Omental fat pad (tissue), 4 donors: ENCODE data around the gene GP2. TPM values are rescaled to one million over a fixed set of nuclear protein-coding genes. Genes with fewer than 3 reads are reported as not detected.

Source experiments
- ATAC-seq: fragments of 150-250 bp; one replicate; pipeline ENCODE4 v1.9.1; 2016; ENCODE audit warnings: mild to moderate bottlenecking, moderate library complexity; ENCODE audit not compliant: low FRiP score
- DNase-seq: peaks from one replicate; pipeline ENCODE4 v3.0.0-alpha.2; 2019; ENCODE audit warnings: low spot score
- total RNA-seq, 4 donors: library from RNA; depleted of rRNA; stranded (reverse); fragments of >200 nt; gene quantifications; one replicate each; pipeline ENCODE4 v1.1.0, GENCODE V29; 2016
- TF ChIP-seq, protein P1 (sequence below), 3 donors: fragments of 450-650 bp; IDR thresholded peaks; one replicate each; pipeline ENCODE4 v1.5.1; 2016 to 2017; ENCODE audit warnings: antibody characterized with exemption in 3 of 3, mild to moderate bottlenecking in 3 of 3, moderate library complexity in 2 of 3

The GP2 gene
- total RNA-seq, 4 donors from 2014 or later: 0.31 to 1.4 (median 0.32) TPM; not detected in 1

- ATAC-seq: no peak
- DNase-seq: no peak
- TF ChIP-seq, protein P1, sequence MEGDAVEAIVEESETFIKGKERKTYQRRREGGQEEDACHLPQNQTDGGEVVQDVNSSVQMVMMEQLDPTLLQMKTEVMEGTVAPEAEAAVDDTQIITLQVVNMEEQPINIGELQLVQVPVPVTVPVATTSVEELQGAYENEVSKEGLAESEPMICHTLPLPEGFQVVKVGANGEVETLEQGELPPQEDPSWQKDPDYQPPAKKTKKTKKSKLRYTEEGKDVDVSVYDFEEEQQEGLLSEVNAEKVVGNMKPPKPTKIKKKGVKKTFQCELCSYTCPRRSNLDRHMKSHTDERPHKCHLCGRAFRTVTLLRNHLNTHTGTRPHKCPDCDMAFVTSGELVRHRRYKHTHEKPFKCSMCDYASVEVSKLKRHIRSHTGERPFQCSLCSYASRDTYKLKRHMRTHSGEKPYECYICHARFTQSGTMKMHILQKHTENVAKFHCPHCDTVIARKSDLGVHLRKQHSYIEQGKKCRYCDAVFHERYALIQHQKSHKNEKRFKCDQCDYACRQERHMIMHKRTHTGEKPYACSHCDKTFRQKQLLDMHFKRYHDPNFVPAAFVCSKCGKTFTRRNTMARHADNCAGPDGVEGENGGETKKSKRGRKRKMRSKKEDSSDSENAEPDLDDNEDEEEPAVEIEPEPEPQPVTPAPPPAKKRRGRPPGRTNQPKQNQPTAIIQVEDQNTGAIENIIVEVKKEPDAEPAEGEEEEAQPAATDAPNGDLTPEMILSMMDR (IDR thresholded peaks at IDR 0.05): no peak
Measured at GRCh38 chr16:20344611-20345010, 17.3 kb upstream of the GP2 start.

GRCh38 chr16:20339744-20340143 is 12.4 kb upstream of the GP2 start:
- DNase-seq (no peak), ATAC-seq (no peak)
- TF ChIP-seq, protein P1 (IDR thresholded peaks at IDR 0.05): no peak

DNA sequence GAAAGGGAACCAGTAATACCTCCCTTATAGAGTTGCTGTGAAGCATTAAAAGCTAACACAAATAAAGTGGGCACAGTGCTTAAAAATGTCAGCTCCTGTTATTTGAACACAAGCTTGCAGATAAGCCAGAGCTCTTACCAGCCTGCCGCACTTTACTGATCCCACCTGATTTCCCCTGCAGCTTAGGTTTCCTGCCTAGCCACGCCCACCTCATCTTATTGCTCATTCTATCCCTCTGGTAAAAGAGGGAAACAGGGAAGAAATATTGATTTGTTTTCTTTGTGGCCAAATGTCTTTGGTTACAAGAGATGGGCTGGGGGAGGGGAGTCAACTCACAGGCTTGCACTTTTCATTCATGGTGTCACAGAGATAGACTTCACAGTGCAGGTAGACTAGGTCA is 9.6 kb upstream of the GP2 start:
- no peak for ATAC-seq
- DNase-seq: no peak
- TF ChIP-seq, protein P1 (IDR thresholded peaks at IDR 0.05): no peak

- TF ChIP-seq, protein P1 (IDR thresholded peaks at IDR 0.05): no peak
- DNase-seq: no peak
- ATAC-seq: no peak
Measured at GRCh38 chr16:20334396-20334795, 7.1 kb upstream of the GP2 start.

DNA sequence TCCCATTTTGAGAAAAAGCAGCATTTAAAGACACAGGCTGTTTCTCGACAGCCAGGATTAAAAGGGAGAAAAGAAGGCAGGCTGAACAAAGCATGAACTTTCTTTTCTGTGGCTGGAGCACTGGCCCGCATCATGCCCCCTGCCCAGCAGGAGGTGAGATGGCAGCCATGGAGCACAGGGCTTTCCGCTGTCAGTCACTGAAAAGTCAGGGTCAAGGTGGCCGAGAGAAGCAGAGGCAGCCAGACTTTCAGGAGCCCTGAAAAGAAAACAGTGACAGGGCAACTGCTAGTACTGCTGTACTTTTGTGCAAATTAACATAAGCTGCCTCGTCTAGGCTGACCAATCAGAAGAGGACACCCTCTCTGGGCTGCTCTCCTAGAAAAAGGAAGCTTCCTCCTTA is 5.8 kb upstream of the GP2 start:
- DNase-seq: no peak
- ATAC-seq: no peak
- TF ChIP-seq, protein P1 (IDR thresholded peaks at IDR 0.05): no peak

DNA sequence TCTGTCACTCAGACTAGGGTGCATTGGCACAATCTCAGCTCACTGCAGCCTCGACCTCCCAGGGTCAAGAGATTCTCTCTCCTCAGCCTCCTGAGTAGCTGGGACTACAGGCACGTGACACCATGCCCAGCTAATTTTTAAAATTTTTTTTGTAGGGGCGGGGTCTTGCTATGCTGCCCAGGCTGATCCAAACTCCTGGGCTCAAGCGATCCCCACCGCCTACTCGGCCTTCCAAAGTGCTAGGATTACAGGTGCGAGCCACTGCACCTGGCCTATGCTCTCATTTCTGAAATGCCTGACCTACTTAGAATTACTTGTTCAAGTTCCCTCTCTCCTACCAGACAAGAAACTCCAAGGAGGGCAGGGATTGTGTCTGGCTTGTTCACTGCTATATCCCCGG is 5.1 kb upstream of the GP2 start:
- TF ChIP-seq, protein P1 (IDR thresholded peaks at IDR 0.05): no peak

DNA sequence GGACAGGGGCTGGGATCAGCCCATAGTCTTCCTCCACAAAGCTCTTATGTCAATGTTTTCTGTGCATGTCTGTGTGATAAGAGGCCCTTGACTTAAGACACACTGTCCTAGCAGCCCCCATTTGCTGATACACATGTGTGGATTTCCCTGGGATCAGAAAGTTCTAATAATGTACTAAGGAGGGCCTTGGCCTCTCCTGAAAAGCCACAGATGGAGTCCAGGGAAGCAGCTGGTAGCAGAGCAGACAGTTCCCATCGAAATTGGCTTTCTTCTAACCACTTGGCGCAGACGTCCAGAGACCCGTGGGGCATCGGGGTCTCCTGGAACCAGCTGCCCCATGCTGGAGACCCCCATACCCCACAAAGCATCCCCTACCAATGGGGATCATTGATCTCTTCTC is 4.3 kb upstream of the GP2 start:
- no peak for DNase-seq
- TF ChIP-seq, protein P1 (IDR thresholded peaks at IDR 0.05): no peak
- no peak for ATAC-seq

More for the DNA sequence above, 5.1 kb upstream of the GP2 start:
- DNase-seq (no peak), ATAC-seq (no peak)
